ENCODE data around the gene GSE1. TPM values are rescaled to one million over a fixed set of nuclear protein-coding genes. Genes with fewer than 3 reads are reported as not detected.

The GSE1 gene
- total and polyA plus RNA-seq, 9 of the 15 experiments (the other 6 are each of a cell fraction or from before 2014, with no cell fraction given), result 12.2 to 244 (median 57.9) TPM

GRCh38 chr16:85571813-85572619 lies 41.1 kb upstream of the GSE1 start (continued):
- TF ChIP-seq SRF (CRISPR knock-in tag; IDR thresholded peaks at IDR 0.05) (no peak), ZNF778 (CRISPR knock-in tag; IDR thresholded peaks at IDR 0.05) (no peak), SRSF1 (IDR thresholded peaks at IDR 0.05; ENCODE audit: low read depth, low read length) (no peak), RNF2 (IDR thresholded peaks at IDR 0.05) (no peak), DIDO1 (tag; IDR thresholded peaks at IDR 0.05; ENCODE audit: low read depth) (0 out of 2 replicates have a peak, but pooled peaks have one; percentile 56), SMARCE1 (IDR thresholded peaks at IDR 0.05) (peak; percentile 35; the same call in 1 of the 2 replicates), POLR2H (tag; IDR thresholded peaks at IDR 0.05; ENCODE audit: low read depth) (no peak), FIP1L1 (IDR thresholded peaks at IDR 0.05; ENCODE audit: low read depth, low read length, poor library complexity, severe bottlenecking) (no peak), NR4A1 (CRISPR knock-in tag; IDR thresholded peaks at IDR 0.05) (no peak), NR4A1 (tag; IDR thresholded peaks at IDR 0.05) (no peak), SREBF1 (IDR thresholded peaks at IDR 0.05; ENCODE audit: borderline replicate concordance, low read depth, low read length) (no peak), MIER1 (IDR thresholded peaks at IDR 0.05; ENCODE audit: low read depth) (peak; percentile 83), ZNF263 (CRISPR knock-in tag; IDR thresholded peaks at IDR 0.05; ENCODE audit: borderline replicate concordance) (no peak), LCOR (CRISPR knock-in tag; IDR thresholded peaks at IDR 0.05) (no peak), ZKSCAN3 (CRISPR knock-in tag; IDR thresholded peaks at IDR 0.05) (no peak), XRCC5 (IDR thresholded peaks at IDR 0.05; ENCODE audit: low read depth, low read length) (no peak), GABPB1 (CRISPR knock-in tag; IDR thresholded peaks at IDR 0.05) (no peak; the same call in none of the 2 replicates), ZNF830 (CRISPR knock-in tag; IDR thresholded peaks at IDR 0.05) (no peak), KLF1 (tag; IDR thresholded peaks at IDR 0.05) (no peak)
- TF ChIP-seq, protein P1, sequence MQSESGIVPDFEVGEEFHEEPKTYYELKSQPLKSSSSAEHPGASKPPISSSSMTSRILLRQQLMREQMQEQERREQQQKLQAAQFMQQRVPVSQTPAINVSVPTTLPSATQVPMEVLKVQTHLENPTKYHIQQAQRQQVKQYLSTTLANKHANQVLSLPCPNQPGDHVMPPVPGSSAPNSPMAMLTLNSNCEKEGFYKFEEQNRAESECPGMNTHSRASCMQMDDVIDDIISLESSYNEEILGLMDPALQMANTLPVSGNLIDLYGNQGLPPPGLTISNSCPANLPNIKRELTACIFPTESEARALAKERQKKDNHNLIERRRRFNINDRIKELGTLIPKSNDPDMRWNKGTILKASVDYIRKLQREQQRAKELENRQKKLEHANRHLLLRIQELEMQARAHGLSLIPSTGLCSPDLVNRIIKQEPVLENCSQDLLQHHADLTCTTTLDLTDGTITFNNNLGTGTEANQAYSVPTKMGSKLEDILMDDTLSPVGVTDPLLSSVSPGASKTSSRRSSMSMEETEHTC (IDR thresholded peaks at IDR 0.05), result no peak
- TF ChIP-seq, protein P2, sequence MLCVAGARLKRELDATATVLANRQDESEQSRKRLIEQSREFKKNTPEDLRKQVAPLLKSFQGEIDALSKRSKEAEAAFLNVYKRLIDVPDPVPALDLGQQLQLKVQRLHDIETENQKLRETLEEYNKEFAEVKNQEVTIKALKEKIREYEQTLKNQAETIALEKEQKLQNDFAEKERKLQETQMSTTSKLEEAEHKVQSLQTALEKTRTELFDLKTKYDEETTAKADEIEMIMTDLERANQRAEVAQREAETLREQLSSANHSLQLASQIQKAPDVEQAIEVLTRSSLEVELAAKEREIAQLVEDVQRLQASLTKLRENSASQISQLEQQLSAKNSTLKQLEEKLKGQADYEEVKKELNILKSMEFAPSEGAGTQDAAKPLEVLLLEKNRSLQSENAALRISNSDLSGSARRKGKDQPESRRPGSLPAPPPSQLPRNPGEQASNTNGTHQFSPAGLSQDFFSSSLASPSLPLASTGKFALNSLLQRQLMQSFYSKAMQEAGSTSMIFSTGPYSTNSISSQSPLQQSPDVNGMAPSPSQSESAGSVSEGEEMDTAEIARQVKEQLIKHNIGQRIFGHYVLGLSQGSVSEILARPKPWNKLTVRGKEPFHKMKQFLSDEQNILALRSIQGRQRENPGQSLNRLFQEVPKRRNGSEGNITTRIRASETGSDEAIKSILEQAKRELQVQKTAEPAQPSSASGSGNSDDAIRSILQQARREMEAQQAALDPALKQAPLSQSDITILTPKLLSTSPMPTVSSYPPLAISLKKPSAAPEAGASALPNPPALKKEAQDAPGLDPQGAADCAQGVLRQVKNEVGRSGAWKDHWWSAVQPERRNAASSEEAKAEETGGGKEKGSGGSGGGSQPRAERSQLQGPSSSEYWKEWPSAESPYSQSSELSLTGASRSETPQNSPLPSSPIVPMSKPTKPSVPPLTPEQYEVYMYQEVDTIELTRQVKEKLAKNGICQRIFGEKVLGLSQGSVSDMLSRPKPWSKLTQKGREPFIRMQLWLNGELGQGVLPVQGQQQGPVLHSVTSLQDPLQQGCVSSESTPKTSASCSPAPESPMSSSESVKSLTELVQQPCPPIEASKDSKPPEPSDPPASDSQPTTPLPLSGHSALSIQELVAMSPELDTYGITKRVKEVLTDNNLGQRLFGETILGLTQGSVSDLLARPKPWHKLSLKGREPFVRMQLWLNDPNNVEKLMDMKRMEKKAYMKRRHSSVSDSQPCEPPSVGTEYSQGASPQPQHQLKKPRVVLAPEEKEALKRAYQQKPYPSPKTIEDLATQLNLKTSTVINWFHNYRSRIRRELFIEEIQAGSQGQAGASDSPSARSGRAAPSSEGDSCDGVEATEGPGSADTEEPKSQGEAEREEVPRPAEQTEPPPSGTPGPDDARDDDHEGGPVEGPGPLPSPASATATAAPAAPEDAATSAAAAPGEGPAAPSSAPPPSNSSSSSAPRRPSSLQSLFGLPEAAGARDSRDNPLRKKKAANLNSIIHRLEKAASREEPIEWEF (CRISPR knock-in tag; IDR thresholded peaks at IDR 0.05), result no peak
- TF ChIP-seq, protein P3, sequence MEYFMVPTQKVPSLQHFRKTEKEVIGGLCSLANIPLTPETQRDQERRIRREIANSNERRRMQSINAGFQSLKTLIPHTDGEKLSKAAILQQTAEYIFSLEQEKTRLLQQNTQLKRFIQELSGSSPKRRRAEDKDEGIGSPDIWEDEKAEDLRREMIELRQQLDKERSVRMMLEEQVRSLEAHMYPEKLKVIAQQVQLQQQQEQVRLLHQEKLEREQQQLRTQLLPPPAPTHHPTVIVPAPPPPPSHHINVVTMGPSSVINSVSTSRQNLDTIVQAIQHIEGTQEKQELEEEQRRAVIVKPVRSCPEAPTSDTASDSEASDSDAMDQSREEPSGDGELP (CRISPR knock-in tag; IDR thresholded peaks at IDR 0.05; ENCODE audit: borderline replicate concordance), result peak; percentile 31; the same call in 1 of the 2 replicates
